K562 (cell line): ENCODE results near the gene CDC5L. TPM values are rescaled to one million over a fixed set of nuclear protein-coding genes. Genes with fewer than 3 reads are reported as not detected.

Source experiments
- ATAC-seq: fragments of 200-7000 bp; cut with Tn5 transposase; 3 replicates; pipeline ENCODE4 v1.9.1; 2020; ENCODE audit warnings: moderate library complexity
- BruUV-seq: library from RNA; stranded (reverse); fragments of 400-500 nt; replicated peaks from 2 replicates; lab custom pipeline; 2021; lab: Mats Ljungman, UMichigan
- CTCF ChIA-PET: fragments of 300-600 bp; formaldehyde crosslinking; extraction: SDS; loops from one replicate; lab custom pipeline; 2021; ENCODE audit warnings: low intra/inter-chr PET ratio; lab: Yijun Ruan, JAX
- POLR2A ChIA-PET: fragments of 300-600, 350-650 bp; sonication (Branson Sonifier 250); formaldehyde crosslinking; extraction: SDS; loops from one replicate; lab custom pipeline; 2021; ENCODE audit warnings: antibody characterized with exemption, inconsistent platforms; lab: Yijun Ruan, JAX
- DNase-seq, 4 experiments: peaks; one replicate each; pipeline versions ENCODE4 v3.0.0 to v3.0.0-alpha.2; 2011 to 2018; ENCODE audit warnings: low spot score in 3 of 4, mixed read lengths in 3 of 4; ENCODE audit errors: extremely low read depth in 1 of 4
- FAIRE-seq: peaks from 2 replicates; lab custom pipeline; 2011; peaks lifted over from hg19 to GRCh38; lab: Jason Lieb, UNC
- H2AFZ ChIP-seq: 2 replicates; pipeline ENCODE4 v1.6.0; 2011; ENCODE audit warnings: low read depth, low read length, control low read depth, inconsistent platforms
- H3K27ac ChIP-seq: fragments of 200-600 bp; 3 replicates; pipeline ENCODE4 v1.8.0; 2011; ENCODE audit warnings: low read depth, mild to moderate bottlenecking, control low read depth, inconsistent platforms, low read length, moderate library complexity, mixed read lengths; ENCODE audit errors: extremely low read depth
- H3K27me3 ChIP-seq, 2 experiments: fragments of 300-600 bp in 1 of 2; 2 replicates in 1 of 2; 3 replicates in 1 of 2; pipeline versions ENCODE4 v1.6.0 to v1.8.0; 2011; ENCODE audit warnings: inconsistent platforms in 2 of 2, low read length in 2 of 2, mild to moderate bottlenecking in 1 of 2, mixed read lengths in 1 of 2, moderate library complexity in 1 of 2; ENCODE audit not compliant: control insufficient read depth in 2 of 2, insufficient read depth in 2 of 2
- H3K36me3 ChIP-seq: fragments of 300-600 bp; 3 replicates; pipeline ENCODE4 v1.8.0; 2011; ENCODE audit warnings: mild to moderate bottlenecking, low read length, inconsistent platforms; ENCODE audit not compliant: control insufficient read depth, insufficient read depth
- H3K4me1 ChIP-seq, 2 experiments: fragments of 200-600 bp in 1 of 2; replicated peaks in 1 of 2; 2 replicates in 1 of 2; 3 replicates in 1 of 2; pipeline versions ENCODE4 v1.5.1 to v1.8.0; 2011; ENCODE audit warnings: inconsistent platforms in 2 of 2, low read length in 2 of 2, mild to moderate bottlenecking in 1 of 2, mixed read lengths in 1 of 2, moderate library complexity in 1 of 2; ENCODE audit not compliant: control insufficient read depth in 2 of 2, insufficient read depth in 2 of 2
- H3K4me2 ChIP-seq: 2 replicates; pipeline ENCODE4 v1.6.1; 2011; ENCODE audit warnings: low read length, control low read depth, inconsistent platforms, mixed read lengths; ENCODE audit not compliant: insufficient read depth
- H3K4me3 ChIP-seq: fragments of 200-600 bp; sonication (generic), shearing (Covaris generic); 2 replicates; pipeline ENCODE4 v1.5.1; 2016; ENCODE audit warnings: control low read depth, inconsistent platforms
- H3K79me2 ChIP-seq: fragments of 200-600 bp; 3 replicates; pipeline ENCODE4 v1.8.0; 2011; ENCODE audit warnings: low read length, inconsistent platforms; ENCODE audit not compliant: control insufficient read depth, insufficient read depth
- H3K9ac ChIP-seq, 2 experiments: 2 replicates each; pipeline versions ENCODE4 v1.6.0 to v1.6.1; 2011; ENCODE audit warnings: low read depth in 2 of 2, low read length in 2 of 2, control low read depth in 1 of 2, inconsistent platforms in 1 of 2, mild to moderate bottlenecking in 1 of 2, mixed read lengths in 1 of 2; ENCODE audit not compliant: insufficient read depth in 1 of 2
- H3K9me1 ChIP-seq: one replicate; pipeline ENCODE4 v1.6.0; 2011; ENCODE audit warnings: inconsistent platforms, mild to moderate bottlenecking, low read length, moderate library complexity; ENCODE audit not compliant: control insufficient read depth, insufficient read depth
- H3K9me3 ChIP-seq: replicated peaks from 2 replicates; pipeline ENCODE4 v1.5.1; 2011; ENCODE audit warnings: low read depth, low read length, inconsistent platforms; ENCODE audit not compliant: control insufficient read depth, insufficient read depth
- H4K20me1 ChIP-seq: replicated peaks from 2 replicates; pipeline ENCODE4 v1.6.1; 2011; ENCODE audit warnings: low read length, inconsistent platforms, mixed read lengths; ENCODE audit not compliant: control insufficient read depth, insufficient read depth
- ARHGAP35 ChIP-seq: fragments of 450-650 bp; IDR thresholded peaks from 2 replicates; pipeline ENCODE4 v1.6.1; 2018; ENCODE audit not compliant: partially characterized antibody
- BMI1 ChIP-seq: fragments of 150-350 bp; IDR thresholded peaks from 2 replicates; pipeline ENCODE4 v1.6.1; 2014; ENCODE audit warnings: low read length
- FOSL1 ChIP-seq: fragments of 200-800 bp; sonication (Bioruptor generic); conservative IDR thresholded peaks from 2 replicates; pipeline ENCODE4 v1.6.1; 2016; ENCODE audit warnings: missing genetic modification characterization, missing compliant biosample characterization
- KAT8 ChIP-seq: fragments of 450-650 bp; IDR thresholded peaks from 2 replicates; pipeline ENCODE4 v1.6.1; 2016; ENCODE audit warnings: low read depth, mild to moderate bottlenecking
- KDM1A ChIP-seq, 2 experiments: fragments of 450-650 bp; IDR thresholded peaks; 2 replicates each; pipeline ENCODE4 v1.6.1; 2016; ENCODE audit warnings: mild to moderate bottlenecking in 2 of 2
- MTA1 ChIP-seq: fragments of 450-650 bp; IDR thresholded peaks from 2 replicates; pipeline ENCODE4 v1.6.1; 2017; ENCODE audit warnings: borderline replicate concordance
- NFATC3 ChIP-seq: fragments of 450-650 bp; IDR thresholded peaks from 2 replicates; pipeline ENCODE4 v1.6.1; 2017; ENCODE audit warnings: mild to moderate bottlenecking
- NR2C1 ChIP-seq, 2 experiments: fragments of 450-650 bp; IDR thresholded peaks; 2 replicates each; pipeline ENCODE4 v1.6.1; 2017; ENCODE audit warnings: mild to moderate bottlenecking in 2 of 2, antibody characterized with exemption in 1 of 2, inconsistent platforms in 1 of 2, missing compliant biosample characterization in 1 of 2, missing genetic modification characterization in 1 of 2
- ZFPM2 ChIP-seq: fragments of 250-450 bp; sonication (Bioruptor Pico); IDR thresholded peaks from 2 replicates; pipeline ENCODE4 v1.5.1; 2022; ENCODE audit warnings: mild to moderate bottlenecking
- ZNF12 ChIP-seq: sonication (generic); formaldehyde crosslinking; IDR thresholded peaks from 2 replicates; pipeline ENCODE4 v1.4.0; 2020; ENCODE audit warnings: mild to moderate bottlenecking, missing genetic modification reagents
- ZNF165 ChIP-seq: fragments of 250-450 bp; sonication (Bioruptor Pico); IDR thresholded peaks from 2 replicates; pipeline ENCODE4 v1.4.0; 2020; ENCODE audit warnings: borderline replicate concordance
- ZNF507 ChIP-seq: conservative IDR thresholded peaks from 2 replicates; pipeline ENCODE4 v1.6.1; 2017; ENCODE audit warnings: missing genetic modification characterization, missing compliant biosample characterization
- ZSCAN32 ChIP-seq: fragments of 450-650 bp; formaldehyde crosslinking; IDR thresholded peaks from 2 replicates; pipeline ENCODE4 v1.4.0; 2020; ENCODE audit warnings: mild to moderate bottlenecking, moderate library complexity
- WGBS: fragments of 100-300 bp; shearing (Covaris generic); methylation state at CpG from one replicate; pipeline ENCODE4 v1.1.6; 2016; ENCODE audit warnings: low coverage, mixed read lengths; ENCODE audit not compliant: insufficient coverage; ENCODE audit errors: missing lambda C conversion rate; 5-methylcytosine and 5-hydroxymethylcytosine counted together
- in situ Hi-C: fragments of 300-500 bp; cut with MboI; formaldehyde crosslinking; loops from 4 replicates; pipeline ENCODE4 v1.15.0; 2018; ENCODE audit warnings: inconsistent platforms, mixed read lengths
- intact Hi-C: fragments of 100-400 bp; cut with micrococcal nuclease; formaldehyde crosslinking; loops from 2 replicates; pipeline ENCODE4 v1.14.2; 2022
- polyA plus RNA-seq, 8 experiments: library from polyadenylated mRNA; depleted of rRNA in 4 of 8; stranded (reverse) in 5 of 8; unstranded in 3 of 8; fragments of >200 nt; fragmentation: Nextera tagmentation in 2 of 8; fragmentation: Illumina TruSeq in 1 of 8; extraction: Ambion mirVana in 2 of 8; extraction: Trizol in 1 of 8; gene quantifications; 2 replicates each; pipeline versions ENCODE4 v1.2.1 to v1.2.3, GENCODE V29; 2011 to 2014; ENCODE audit warnings: inconsistent platforms in 1 of 8, missing spikeins in 1 of 8
- total RNA-seq, 7 experiments: library from RNA; depleted of rRNA in 6 of 7; stranded (reverse); fragments of >200 nt in 6 of 7; fragmentation: Illumina TruSeq in 2 of 7; extraction: Trizol in 2 of 7; gene quantifications; 2 replicates each; pipeline versions ENCODE4 v1.2.1 to v1.2.3, GENCODE V29; 2011 to 2021; ENCODE audit warnings: low replicate concordance in 1 of 7
- TF ChIP-seq, protein P1 (sequence below): fragments of 250-450 bp; sonication (Bioruptor Pico); IDR thresholded peaks from 2 replicates; pipeline ENCODE4 v1.5.0; 2022; ENCODE audit warnings: mild to moderate bottlenecking
- TF ChIP-seq, protein P2 (sequence below): fragments of 450-650 bp; conservative IDR thresholded peaks from 2 replicates; pipeline ENCODE4 v1.6.1; 2016; ENCODE audit warnings: missing genetic modification characterization, low read depth, mild to moderate bottlenecking, control low read depth, missing compliant biosample characterization
- TF ChIP-seq, protein P3 (sequence below): fragments of 250-450 bp; sonication (Bioruptor Pico); IDR thresholded peaks from 2 replicates; pipeline ENCODE4 v1.8.0; 2022; ENCODE audit warnings: moderate library complexity, mild to moderate bottlenecking, inconsistent platforms

Gene CDC5L
- total and polyA plus RNA-seq, 9 of the 15 experiments (the other 6 are each of a cell fraction or from before 2014, with no cell fraction given) = 22.3 to 44.2 (median 30.8) TPM

DNA sequence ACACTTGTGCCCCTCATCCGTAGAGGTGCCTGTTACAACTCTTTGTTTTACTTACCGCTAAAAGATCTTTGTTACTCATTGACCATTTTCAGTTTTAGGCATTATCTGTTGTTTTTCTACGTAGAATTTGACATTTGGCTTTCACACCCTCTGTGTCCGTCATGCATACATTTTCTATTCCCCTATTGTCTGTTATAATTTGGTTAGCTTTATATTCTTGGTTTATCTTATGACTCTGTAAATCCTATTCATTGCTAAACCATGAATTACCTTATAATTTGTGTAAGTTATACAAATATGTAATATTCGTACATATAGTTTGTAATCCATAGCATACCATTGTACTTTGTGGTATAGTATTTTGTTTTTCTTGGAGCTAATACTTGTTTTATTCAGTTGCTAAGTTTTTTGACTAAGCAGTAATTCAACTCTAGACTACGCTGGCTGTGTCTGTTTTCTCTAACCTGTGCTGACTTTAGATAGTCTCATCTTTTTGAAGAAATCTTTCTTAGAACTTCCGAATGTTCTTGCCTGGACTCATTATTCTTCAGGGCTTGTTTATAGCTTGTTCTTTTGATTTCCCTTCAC is 21.8 kb downstream of the CDC5L start:
- FAIRE-seq (no peak), ATAC-seq (no peak), DNase-seq (no peak)
- no TSS peak for BruUV-seq
- no peaks in the 10 kb centered on the region for H3K27me3 ChIP-seq
- ChIA-PET POLR2A (interaction anchor here (0.8 to 1.2 kb wide), 2 partner anchors 11 to 509 kb away, joined by 3 to 4 read pairs; no protein-coding TSS in a partner anchor), CTCF (no interaction called here)
- H3K79me2 ChIP-seq = peaks cover 22% of the 10 kb centered on the region
- 83% methylated on average over 7 of the region's 7 CpGs for WGBS
- H3K4me1 ChIP-seq = no peaks in the 10 kb centered on the region
- H3K9me1 ChIP-seq = no peaks in the 10 kb centered on the region
- intact Hi-C loops (no loop called here), in situ Hi-C loops (no loop called here)
- no peak overlapping the region for H3K9ac ChIP-seq
- no peaks in the 10 kb centered on the region for H4K20me1 ChIP-seq
- peaks cover 89% of the 10 kb centered on the region for H3K36me3 ChIP-seq
- no peak overlapping the region for H3K4me2 ChIP-seq
- no peak overlapping the region for H3K27ac ChIP-seq
- H3K4me3 ChIP-seq = no peak overlapping the region
- H2AFZ ChIP-seq = no peak overlapping the region
- H3K9me3 ChIP-seq = no peaks in the 10 kb centered on the region
- no peak for TF ChIP-seq ZNF165 (CRISPR knock-in tag)
- TF ChIP-seq, protein P1, sequence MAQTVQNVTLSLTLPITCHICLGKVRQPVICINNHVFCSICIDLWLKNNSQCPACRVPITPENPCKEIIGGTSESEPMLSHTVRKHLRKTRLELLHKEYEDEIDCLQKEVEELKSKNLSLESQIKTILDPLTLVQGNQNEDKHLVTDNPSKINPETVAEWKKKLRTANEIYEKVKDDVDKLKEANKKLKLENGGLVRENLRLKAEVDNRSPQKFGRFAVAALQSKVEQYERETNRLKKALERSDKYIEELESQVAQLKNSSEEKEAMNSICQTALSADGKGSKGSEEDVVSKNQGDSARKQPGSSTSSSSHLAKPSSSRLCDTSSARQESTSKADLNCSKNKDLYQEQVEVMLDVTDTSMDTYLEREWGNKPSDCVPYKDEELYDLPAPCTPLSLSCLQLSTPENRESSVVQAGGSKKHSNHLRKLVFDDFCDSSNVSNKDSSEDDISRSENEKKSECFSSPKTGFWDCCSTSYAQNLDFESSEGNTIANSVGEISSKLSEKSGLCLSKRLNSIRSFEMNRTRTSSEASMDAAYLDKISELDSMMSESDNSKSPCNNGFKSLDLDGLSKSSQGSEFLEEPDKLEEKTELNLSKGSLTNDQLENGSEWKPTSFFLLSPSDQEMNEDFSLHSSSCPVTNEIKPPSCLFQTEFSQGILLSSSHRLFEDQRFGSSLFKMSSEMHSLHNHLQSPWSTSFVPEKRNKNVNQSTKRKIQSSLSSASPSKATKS (CRISPR knock-in tag) = no peak
- TF ChIP-seq ZFPM2 (CRISPR knock-in tag) = no peak
- TF ChIP-seq KDM1A (IDR thresholded peaks at IDR 0.05) = no peak
- no peak for TF ChIP-seq KAT8
- TF ChIP-seq ZSCAN32 (CRISPR knock-in tag) = no peak
- no peak for TF ChIP-seq MTA1
- no peak for TF ChIP-seq FOSL1 (tag)
- TF ChIP-seq, protein P2, sequence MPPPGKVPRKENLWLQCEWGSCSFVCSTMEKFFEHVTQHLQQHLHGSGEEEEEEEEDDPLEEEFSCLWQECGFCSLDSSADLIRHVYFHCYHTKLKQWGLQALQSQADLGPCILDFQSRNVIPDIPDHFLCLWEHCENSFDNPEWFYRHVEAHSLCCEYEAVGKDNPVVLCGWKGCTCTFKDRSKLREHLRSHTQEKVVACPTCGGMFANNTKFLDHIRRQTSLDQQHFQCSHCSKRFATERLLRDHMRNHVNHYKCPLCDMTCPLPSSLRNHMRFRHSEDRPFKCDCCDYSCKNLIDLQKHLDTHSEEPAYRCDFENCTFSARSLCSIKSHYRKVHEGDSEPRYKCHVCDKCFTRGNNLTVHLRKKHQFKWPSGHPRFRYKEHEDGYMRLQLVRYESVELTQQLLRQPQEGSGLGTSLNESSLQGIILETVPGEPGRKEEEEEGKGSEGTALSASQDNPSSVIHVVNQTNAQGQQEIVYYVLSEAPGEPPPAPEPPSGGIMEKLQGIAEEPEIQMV (tag) = no peak
- TF ChIP-seq, protein P3, sequence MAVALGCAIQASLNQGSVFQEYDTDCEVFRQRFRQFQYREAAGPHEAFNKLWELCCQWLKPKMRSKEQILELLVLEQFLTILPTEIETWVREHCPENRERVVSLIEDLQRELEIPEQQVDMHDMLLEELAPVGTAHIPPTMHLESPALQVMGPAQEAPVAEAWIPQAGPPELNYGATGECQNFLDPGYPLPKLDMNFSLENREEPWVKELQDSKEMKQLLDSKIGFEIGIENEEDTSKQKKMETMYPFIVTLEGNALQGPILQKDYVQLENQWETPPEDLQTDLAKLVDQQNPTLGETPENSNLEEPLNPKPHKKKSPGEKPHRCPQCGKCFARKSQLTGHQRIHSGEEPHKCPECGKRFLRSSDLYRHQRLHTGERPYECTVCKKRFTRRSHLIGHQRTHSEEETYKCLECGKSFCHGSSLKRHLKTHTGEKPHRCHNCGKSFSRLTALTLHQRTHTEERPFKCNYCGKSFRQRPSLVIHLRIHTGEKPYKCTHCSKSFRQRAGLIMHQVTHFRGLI = no peak
- no peak for TF ChIP-seq ARHGAP35
- TF ChIP-seq NR2C1 (IDR thresholded peaks at IDR 0.05) = no peak
- TF ChIP-seq NR2C1 (tag; IDR thresholded peaks at IDR 0.05) = no peak
- TF ChIP-seq ZNF507 (tag) = no peak
- no peak for TF ChIP-seq NFATC3
- no peak for TF ChIP-seq ZNF12 (CRISPR knock-in tag)
- no peak for TF ChIP-seq BMI1
